NCI-H1105 treated with DMSO at 0.1 percent for 48 hours (cell line): ENCODE measurements around the gene JMJD7.

Experiments used
- DNase-seq: peaks from one replicate; lab custom pipeline; 2025; lab: John Stamatoyannopoulos, UW

The JMJD7 gene

DNA sequence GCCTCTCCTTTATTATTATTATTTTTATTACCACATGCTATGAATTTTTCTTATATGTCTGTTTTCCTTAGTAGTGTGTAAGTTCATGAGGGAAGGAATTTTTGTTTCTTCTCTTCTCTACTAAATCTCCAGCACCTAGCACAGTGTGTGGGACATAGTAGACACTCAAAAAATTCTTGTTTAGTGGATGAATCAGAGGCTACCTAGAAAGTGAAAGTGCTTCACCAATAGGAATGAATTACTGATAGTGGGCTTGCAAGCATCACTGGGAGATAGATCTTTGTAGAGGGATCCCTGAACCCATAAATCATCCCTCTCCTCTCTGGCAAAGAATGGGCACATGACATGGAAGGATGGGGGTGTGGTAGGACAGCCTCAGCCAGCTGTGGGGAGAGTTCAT is 57.4 kb downstream of the JMJD7 start:
- DNase-seq = no peak

DNA sequence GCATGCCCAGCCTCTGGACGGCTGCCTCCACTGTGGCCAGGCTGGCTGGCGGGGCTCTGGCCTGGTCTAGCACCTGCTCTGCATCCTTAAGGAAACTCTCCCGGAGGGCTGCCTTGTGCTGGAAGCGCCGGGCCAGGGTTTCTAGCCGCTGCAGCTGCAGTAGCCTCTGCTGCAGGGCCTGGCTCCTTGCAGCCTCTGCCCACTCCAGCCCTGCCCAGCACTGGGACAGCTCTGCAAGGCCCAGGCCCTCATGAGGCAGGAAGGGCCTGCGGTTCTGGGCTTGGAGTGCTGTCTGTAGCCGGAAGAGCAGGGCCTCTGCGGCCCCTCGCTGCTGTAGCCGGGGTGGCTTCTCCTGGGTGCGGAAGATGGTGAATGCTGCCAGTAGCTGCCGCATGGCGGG is 57.9 kb downstream of the JMJD7 start:
- DNase-seq = no peak

DNA sequence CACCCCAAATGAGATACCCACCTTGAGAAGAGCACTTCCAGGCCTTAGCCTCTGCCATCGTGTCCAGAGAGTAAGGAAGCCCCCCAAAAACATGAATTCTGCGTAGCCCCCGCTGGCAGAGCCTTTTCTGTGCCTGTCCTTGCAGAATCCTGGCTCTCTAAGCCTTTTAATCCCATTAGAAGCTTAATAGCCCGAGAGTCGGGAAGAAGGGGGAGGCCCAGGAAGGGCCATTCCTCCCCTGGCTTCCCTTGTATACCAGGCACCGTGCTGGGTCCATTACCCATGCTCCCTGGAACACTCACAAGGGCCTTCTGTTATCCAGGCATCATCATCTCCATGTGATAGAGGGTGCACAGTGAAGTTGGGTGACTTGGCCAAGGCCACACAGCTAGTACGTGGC is 58.8 kb downstream of the JMJD7 start:
- DNase-seq = no peak

DNA sequence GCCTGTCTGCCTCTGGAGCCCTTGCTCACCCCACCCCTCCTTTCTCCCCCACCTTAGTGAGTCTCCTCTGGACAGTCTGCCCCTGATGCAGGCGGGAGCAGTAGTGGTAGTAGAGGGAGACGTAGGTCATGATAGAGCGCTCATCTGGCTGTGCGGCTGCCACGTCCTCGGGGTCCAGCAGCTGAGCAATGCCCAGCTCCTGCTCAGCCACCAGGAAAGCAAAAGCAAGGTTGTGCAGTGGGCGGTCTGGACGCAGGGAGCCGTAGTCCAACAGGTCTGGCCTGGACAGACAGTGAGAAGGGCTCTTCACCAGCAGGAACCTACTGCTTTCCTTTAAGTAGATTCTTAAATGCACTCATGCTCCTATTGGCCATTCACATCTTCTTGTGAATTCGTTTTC is 59.3 kb downstream of the JMJD7 start:
- no peak for DNase-seq
